NCI-H748 (cell line): ENCODE data around the gene KLHL13.

Experiments used
- DNase-seq: peaks from one replicate; lab custom pipeline; 2025; ENCODE audit not compliant: unreplicated experiment; lab: John Stamatoyannopoulos, UW

KLHL13 gene

GRCh38 chrX:117895418-117895817 lies 221.2 kb downstream of the KLHL13 start:
- DNase-seq: no peak

- DNase-seq: no peak
Observed at GRCh38 chrX:117892469-117892868, 224.1 kb downstream of the KLHL13 start.

GRCh38 chrX:117871796-117872195 lies 244.8 kb downstream of the KLHL13 start:
- no peak for DNase-seq

GRCh38 chrX:117860517-117860916 lies 256.1 kb downstream of the KLHL13 start:
- no peak for DNase-seq

- no peak for DNase-seq
Observed at GRCh38 chrX:117854806-117855205, 261.8 kb downstream of the KLHL13 start.

GRCh38 chrX:117851025-117851424 lies 265.6 kb downstream of the KLHL13 start:
- no peak for DNase-seq
